CD14-positive monocyte (primary cell): Measurements from ENCODE around the gene CUX1. TPM values are rescaled to one million over a fixed set of nuclear protein-coding genes. Genes with fewer than 3 reads are reported as not detected.
"Not testable (repeated sequence)": the region's sequence is repeated elsewhere in the genome, so short reads cannot be mapped to it uniquely, and the experiment has no call there.

Experiments used
- DNase-seq, 3 donors: peaks; one replicate each; pipeline ENCODE4 v3.0.0-alpha.2; 2011 to 2022
- H2AFZ ChIP-seq: 2 replicates; pipeline ENCODE4 v1.6.0; 2012; ENCODE audit warnings: mild to moderate bottlenecking, low read depth, low read length, inconsistent platforms; ENCODE audit not compliant: insufficient read depth, poor library complexity, severe bottlenecking
- H3K27ac ChIP-seq, 2 donors: 1 replicate in 1 of 2; 2 replicates in 1 of 2; pipeline ENCODE4 v1.5.1; 2012 to 2013; ENCODE audit warnings: low read length in 2 of 2, control low read depth in 1 of 2, inconsistent platforms in 1 of 2, low read depth in 1 of 2, mild to moderate bottlenecking in 1 of 2
- H3K27me3 ChIP-seq, 2 donors: one replicate each; pipeline versions ENCODE4 v1.6.0 to v1.6.1; 2011 to 2013; ENCODE audit warnings: low read length in 2 of 2; ENCODE audit not compliant: control insufficient read depth in 2 of 2, insufficient read depth in 2 of 2
- H3K36me3 ChIP-seq, 2 donors: replicated peaks in 1 of 2; 1 replicate in 1 of 2; 2 replicates in 1 of 2; pipeline versions ENCODE4 v1.5.1 to v1.6.1; 2012 to 2013; ENCODE audit warnings: low read length in 2 of 2, control low read depth in 1 of 2, inconsistent platforms in 1 of 2, mild to moderate bottlenecking in 1 of 2; ENCODE audit not compliant: insufficient read depth in 2 of 2, control insufficient read depth in 1 of 2
- H3K4me1 ChIP-seq, 2 donors: 1 replicate in 1 of 2; 2 replicates in 1 of 2; pipeline versions ENCODE4 v1.5.1 to v1.6.1; 2012 to 2013; ENCODE audit warnings: low read length in 2 of 2, control low read depth in 1 of 2, inconsistent platforms in 1 of 2, mild to moderate bottlenecking in 1 of 2, moderate library complexity in 1 of 2; ENCODE audit not compliant: insufficient read depth in 2 of 2, control insufficient read depth in 1 of 2
- H3K4me2 ChIP-seq: replicated peaks from 2 replicates; pipeline ENCODE3; 2012; ENCODE audit warnings: low read length, moderate library complexity, mild to moderate bottlenecking; ENCODE audit not compliant: poor library complexity, severe bottlenecking; ENCODE audit errors: extremely low read depth
- H3K4me3 ChIP-seq, 3 experiments: fragments of 200-600 bp in 1 of 3; sonication (generic) in 1 of 3; replicated peaks in 1 of 3; 1 replicate in 2 of 3; 2 replicates in 1 of 3; pipeline ENCODE4 v1.5.1; 2011 to 2013; ENCODE audit warnings: low read length in 3 of 3, mild to moderate bottlenecking in 3 of 3, control low read depth in 2 of 3, low read depth in 2 of 3, inconsistent platforms in 1 of 3, moderate library complexity in 1 of 3
- H3K79me2 ChIP-seq: 2 replicates; pipeline ENCODE4 v1.6.0; 2012; ENCODE audit warnings: mild to moderate bottlenecking, control low read depth, inconsistent platforms, low read length, moderate library complexity; ENCODE audit not compliant: insufficient read depth
- H3K9ac ChIP-seq: 2 replicates; pipeline ENCODE4 v1.6.0; 2017; ENCODE audit warnings: low read length, mild to moderate bottlenecking; ENCODE audit not compliant: insufficient read depth, poor library complexity, severe bottlenecking
- H3K9me3 ChIP-seq, 2 donors: replicated peaks in 1 of 2; 1 replicate in 1 of 2; 2 replicates in 1 of 2; pipeline versions ENCODE4 v1.5.1 to v1.6.1; 2012 to 2013; ENCODE audit warnings: low read length in 2 of 2, control low read depth in 1 of 2; ENCODE audit not compliant: control insufficient read depth in 1 of 2, insufficient read depth in 1 of 2
- H4K20me1 ChIP-seq: 2 replicates; pipeline ENCODE4 v1.6.0; 2012; ENCODE audit warnings: mild to moderate bottlenecking, low read length, control low read depth, moderate library complexity; ENCODE audit not compliant: insufficient read depth
- H3K27ac Mint-ChIP-seq, 7 donors: one replicate each; pipeline ENCODE4 v1.8.0; 2020; ENCODE audit warnings: mild to moderate bottlenecking in 7 of 7, mixed read lengths in 7 of 7, moderate library complexity in 6 of 7, inconsistent platforms in 2 of 7
- H3K27me3 Mint-ChIP-seq, 3 donors: one replicate each; pipeline ENCODE4 v1.8.0; 2021 to 2022; ENCODE audit warnings: low read depth in 3 of 3, mild to moderate bottlenecking in 3 of 3, mixed read lengths in 3 of 3, moderate library complexity in 3 of 3, inconsistent platforms in 1 of 3
- H3K36me3 Mint-ChIP-seq, 2 donors: one replicate each; pipeline ENCODE4 v1.8.0; 2020; ENCODE audit warnings: mixed read lengths in 2 of 2, inconsistent platforms in 1 of 2, mild to moderate bottlenecking in 1 of 2
- H3K4me1 Mint-ChIP-seq: one replicate; pipeline ENCODE4 v1.8.0; 2020; ENCODE audit warnings: mild to moderate bottlenecking, mixed read lengths
- H3K4me3 Mint-ChIP-seq, 2 donors: one replicate each; pipeline ENCODE4 v1.8.0; 2020; ENCODE audit warnings: mild to moderate bottlenecking in 2 of 2, mixed read lengths in 2 of 2, moderate library complexity in 1 of 2
- H3K9me3 Mint-ChIP-seq, 7 donors: one replicate each; pipeline ENCODE4 v1.8.0; 2020 to 2022; ENCODE audit warnings: mixed read lengths in 7 of 7, mild to moderate bottlenecking in 6 of 7, moderate library complexity in 6 of 7, inconsistent platforms in 2 of 7
- CTCF ChIP-seq: fragments of 200-600 bp; IDR thresholded peaks from one replicate; pipeline ENCODE4 v1.8.0; 2022; ENCODE audit warnings: antibody characterized with exemption, mild to moderate bottlenecking
- WGBS: methylation state at CpG from one replicate; pipeline ENCODE4 v1.1.5; 2013; ENCODE audit warnings: missing lambda C conversion rate; ENCODE audit not compliant: insufficient coverage; 5-methylcytosine and 5-hydroxymethylcytosine counted together
- intact Hi-C, 2 donors: fragments of 100-400 bp; cut with micrococcal nuclease; formaldehyde crosslinking; loops; one replicate each; pipeline versions ENCODE4 v1.15.0 to v1.15.1; 2023
- polyA plus RNA-seq, 3 donors: library from polyadenylated mRNA; depleted of rRNA in 1 of 3; unstranded in 2 of 3; stranded (reverse) in 1 of 3; fragments of 300-500 nt in 2 of 3; fragments of >200 nt in 1 of 3; fragmentation: Illumina TruSeq in 2 of 3; gene quantifications; 1 replicate in 2 of 3; 2 replicates in 1 of 3; pipeline ENCODE4 v1.2.3, GENCODE V29; 2012 to 2021

The CUX1 gene
- polyA plus RNA-seq, 3 donors: 17.6 to 38.0 (median 28.0) TPM

- H3K27ac Mint-ChIP-seq: peak overlapping the region in 5 of 7 donors; percentile 12 to 74 (median 43)
- H2AFZ ChIP-seq: no peak overlapping the region
- H3K27ac ChIP-seq: peak overlapping the region in 1 of 2 donors; percentile 21
- intact Hi-C loops: no loop called here
- H3K79me2 ChIP-seq: peaks cover 100% of the 10 kb centered on the region
- no peak for TF ChIP-seq CTCF
- no peaks in the 10 kb centered on the region for H3K27me3 ChIP-seq
- peaks cover 10 to 30% of the 10 kb centered on the region in 2 donors for H3K36me3 ChIP-seq
- peaks cover 23 to 58% of the 10 kb centered on the region in 2 donors for H3K36me3 Mint-ChIP-seq
- peaks cover 0 to 3% (median 0%) of the 10 kb centered on the region in 3 donors for H3K27me3 Mint-ChIP-seq
- H3K4me2 ChIP-seq: no peak overlapping the region
- no peak overlapping the region for H3K9ac ChIP-seq
- no peak for DNase-seq
- no peak overlapping the region for H3K4me3 Mint-ChIP-seq
- H3K4me1 Mint-ChIP-seq: peaks cover 27% of the 10 kb centered on the region
- peaks cover 0 to 5% of the 10 kb centered on the region in 2 donors for H3K4me1 ChIP-seq
- no peak overlapping the region for H3K4me3 ChIP-seq
- WGBS: 97% methylated on average over 6 of the region's 8 CpGs
- peaks cover 0 to 1% (median 0%) of the 10 kb centered on the region in 7 donors for H3K9me3 Mint-ChIP-seq
- no peaks in the 10 kb centered on the region for H3K9me3 ChIP-seq
- H4K20me1 ChIP-seq: peaks cover 100% of the 10 kb centered on the region
Observed at GRCh38 chr7:101829821-101830220, 12.4 kb downstream of the CUX1 start.

- Histone ChIP-seq H4K20me1 (peaks cover 100% of the 10 kb centered on the region), H3K79me2 (peaks cover 100% of the 10 kb centered on the region), H3K36me3 (peaks cover 10 to 24% of the 10 kb centered on the region in 2 donors)
- DNase-seq, intact Hi-C loops, H3K27me3 Mint-ChIP-seq, H3K9ac ChIP-seq, H3K27ac ChIP-seq, H3K4me3 Mint-ChIP-seq, H3K4me3 ChIP-seq, H3K4me2 ChIP-seq, H3K9me3 Mint-ChIP-seq, H3K27me3 ChIP-seq, H3K4me1 ChIP-seq, H3K9me3 ChIP-seq, H2AFZ ChIP-seq: not testable (repeated sequence)
- 93% methylated on average over 4 of the region's 10 CpGs for WGBS
- Mint-ChIP-seq H3K27ac (peak overlapping the region in 3 of 7 donors; percentile 57 to 61 (median 60)), H3K36me3 (peaks cover 23 to 47% of the 10 kb centered on the region in 2 donors), H3K4me1 (peaks cover 27% of the 10 kb centered on the region)
Observed at GRCh38 chr7:101831396-101831795, 14.0 kb downstream of the CUX1 start.
